Measurements from ENCODE around the gene ABLIM1.

The ABLIM1 gene

DNA sequence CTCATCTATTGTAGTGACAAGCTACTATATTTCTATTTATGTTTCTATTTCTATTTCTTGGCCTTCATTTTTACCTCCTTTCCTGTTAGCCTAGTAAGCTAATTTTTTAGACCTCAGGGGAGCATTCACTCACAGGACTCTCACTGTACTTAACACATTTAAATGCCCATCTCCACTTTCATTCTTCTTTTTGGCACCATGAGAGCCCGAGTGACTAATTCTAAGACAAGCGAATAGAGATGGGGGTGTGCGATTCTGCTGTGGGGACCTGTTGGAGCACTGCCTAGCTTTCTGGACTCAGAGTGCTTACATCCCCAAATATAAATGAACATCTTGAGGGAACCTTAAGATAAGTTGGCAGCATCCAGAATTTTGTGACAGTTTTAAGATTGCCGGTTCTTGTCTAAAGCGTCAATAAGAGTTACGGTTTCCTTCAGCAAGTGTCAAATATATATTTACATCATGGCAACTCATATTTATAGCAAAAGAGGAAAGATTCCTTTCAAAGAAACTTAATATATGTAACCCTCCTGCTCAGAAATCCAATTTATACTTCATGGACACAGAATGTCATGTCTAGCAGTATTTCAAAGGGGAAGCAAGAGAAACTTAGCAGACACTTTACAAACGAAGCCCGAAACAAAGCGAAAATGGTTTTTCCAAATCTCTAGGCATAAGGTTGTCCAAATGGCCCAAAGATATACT is 199.7 kb downstream of the ABLIM1 start:
- DNase-seq (ENCODE audit: low spot score): no peak

GRCh38 chr10:114453576-114453975 is 204.5 kb downstream of the ABLIM1 start:
- no peak for DNase-seq (ENCODE audit: low spot score)

- no peak for DNase-seq (ENCODE audit: low spot score)
Measured at GRCh38 chr10:114448897-114449296, 209.2 kb downstream of the ABLIM1 start.

GRCh38 chr10:114445332-114445731 is 212.7 kb downstream of the ABLIM1 start:
- DNase-seq (ENCODE audit: low spot score): no peak

DNA sequence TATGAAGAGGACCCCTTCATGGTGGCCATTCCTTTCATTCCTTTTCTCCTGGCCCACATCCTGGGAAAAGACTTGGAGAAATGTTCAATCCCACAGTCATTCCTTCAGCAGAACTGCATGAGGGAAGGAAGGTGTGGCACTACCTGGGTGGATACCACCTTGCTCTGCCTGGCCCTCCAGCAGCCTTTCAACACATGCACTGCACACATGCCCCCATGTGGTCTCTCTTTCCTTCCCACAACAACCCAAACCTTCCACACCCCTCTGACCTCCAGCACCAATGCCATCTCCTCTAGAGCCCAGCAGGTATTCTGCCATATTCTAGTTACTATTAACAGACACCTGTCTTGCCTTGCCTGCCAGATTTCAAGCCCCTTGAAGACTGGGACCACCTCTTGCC is 213.3 kb downstream of the ABLIM1 start:
- no peak for DNase-seq (ENCODE audit: low spot score)

DNA sequence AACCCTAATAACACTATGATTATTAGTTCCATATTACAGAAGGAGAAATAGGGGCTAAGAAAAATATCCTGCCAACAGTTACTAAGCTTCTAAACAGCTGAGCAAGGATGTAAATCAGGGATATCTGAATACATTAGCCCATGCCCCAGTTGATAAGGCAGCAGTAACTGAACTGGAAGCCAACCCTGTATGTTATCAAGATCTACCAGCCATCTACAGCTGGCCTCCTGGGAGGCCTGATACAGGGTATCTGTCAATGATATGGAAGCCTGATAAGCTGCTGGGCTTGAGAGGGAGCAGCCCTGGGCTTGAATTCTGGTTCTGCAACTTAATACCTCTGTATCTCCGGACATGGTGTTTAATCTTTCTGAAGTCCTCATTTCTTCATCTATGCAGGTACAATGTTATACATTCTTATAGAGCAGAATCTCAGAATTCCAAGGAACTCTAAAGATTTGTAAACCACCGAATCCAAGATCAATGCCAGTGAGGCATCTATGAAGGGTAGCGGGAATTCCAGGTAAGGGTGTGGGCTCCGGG is 215.9 kb downstream of the ABLIM1 start:
- no peak for DNase-seq (ENCODE audit: low spot score)

GRCh38 chr10:114441107-114441506 is 217.0 kb downstream of the ABLIM1 start:
- no peak for DNase-seq (ENCODE audit: low spot score)

- peak; percentile 6 for DNase-seq (ENCODE audit: low spot score)
Measured at GRCh38 chr10:114437473-114438292, 220.4 kb downstream of the ABLIM1 start.

DNA sequence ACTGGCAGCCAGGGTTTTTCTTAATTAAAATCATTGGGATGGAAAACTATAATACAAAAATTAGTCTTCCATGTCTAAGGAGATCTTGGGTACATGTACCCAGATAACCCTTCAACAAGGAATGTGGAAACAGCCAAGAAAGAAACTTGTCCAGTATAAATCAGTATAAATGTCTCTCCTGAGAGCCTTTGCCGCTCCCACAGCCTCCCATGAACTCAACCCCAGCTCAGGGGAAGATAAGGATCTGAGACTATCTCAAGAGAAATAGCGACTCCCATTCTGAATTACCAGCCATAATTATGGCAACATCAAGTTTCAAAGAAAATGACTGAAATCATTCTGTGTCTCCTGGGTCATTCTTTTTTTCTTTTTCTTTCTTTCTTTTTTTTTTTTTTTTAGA is 221.1 kb downstream of the ABLIM1 start:
- DNase-seq (ENCODE audit: low spot score): no peak

- DNase-seq (ENCODE audit: low spot score): no peak
Measured at GRCh38 chr10:114432566-114433093, 225.4 kb downstream of the ABLIM1 start.

DNA sequence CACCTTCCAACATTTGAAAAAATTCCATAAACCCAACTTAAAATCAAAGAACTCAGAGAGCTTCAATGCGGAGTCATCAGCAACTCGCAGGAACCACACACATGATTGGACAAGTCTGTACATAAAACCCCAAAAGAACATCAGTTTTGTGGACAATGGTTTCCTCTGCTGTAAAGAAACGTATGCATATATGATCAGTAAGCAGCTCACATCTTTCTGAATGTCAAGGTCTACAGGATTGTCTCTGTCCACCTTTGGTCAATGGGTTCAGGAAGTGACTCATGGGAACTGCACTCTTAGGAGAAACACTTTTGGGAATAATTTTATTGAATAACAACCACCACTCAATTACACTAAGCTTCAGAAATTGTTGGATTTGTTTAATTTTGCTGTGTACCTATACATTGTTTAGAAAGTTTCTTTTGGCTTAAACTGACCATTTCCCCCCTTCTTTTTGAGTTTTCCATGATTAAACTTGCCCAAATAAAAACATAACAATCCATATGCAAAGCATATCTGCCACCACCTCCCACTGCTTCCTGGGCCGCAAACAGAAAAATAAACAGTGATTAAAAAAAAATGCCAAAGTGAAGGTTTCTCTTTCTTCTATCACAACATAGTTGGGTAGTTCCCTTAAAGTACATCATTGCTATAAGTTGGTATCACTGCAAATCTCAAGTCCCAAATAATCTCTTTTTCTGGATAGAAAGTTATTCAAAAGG is 226.5 kb downstream of the ABLIM1 start:
- DNase-seq (ENCODE audit: low spot score): no peak

- DNase-seq (ENCODE audit: low spot score): no peak
Measured at GRCh38 chr10:114430688-114431413, 227.2 kb downstream of the ABLIM1 start.

DNA sequence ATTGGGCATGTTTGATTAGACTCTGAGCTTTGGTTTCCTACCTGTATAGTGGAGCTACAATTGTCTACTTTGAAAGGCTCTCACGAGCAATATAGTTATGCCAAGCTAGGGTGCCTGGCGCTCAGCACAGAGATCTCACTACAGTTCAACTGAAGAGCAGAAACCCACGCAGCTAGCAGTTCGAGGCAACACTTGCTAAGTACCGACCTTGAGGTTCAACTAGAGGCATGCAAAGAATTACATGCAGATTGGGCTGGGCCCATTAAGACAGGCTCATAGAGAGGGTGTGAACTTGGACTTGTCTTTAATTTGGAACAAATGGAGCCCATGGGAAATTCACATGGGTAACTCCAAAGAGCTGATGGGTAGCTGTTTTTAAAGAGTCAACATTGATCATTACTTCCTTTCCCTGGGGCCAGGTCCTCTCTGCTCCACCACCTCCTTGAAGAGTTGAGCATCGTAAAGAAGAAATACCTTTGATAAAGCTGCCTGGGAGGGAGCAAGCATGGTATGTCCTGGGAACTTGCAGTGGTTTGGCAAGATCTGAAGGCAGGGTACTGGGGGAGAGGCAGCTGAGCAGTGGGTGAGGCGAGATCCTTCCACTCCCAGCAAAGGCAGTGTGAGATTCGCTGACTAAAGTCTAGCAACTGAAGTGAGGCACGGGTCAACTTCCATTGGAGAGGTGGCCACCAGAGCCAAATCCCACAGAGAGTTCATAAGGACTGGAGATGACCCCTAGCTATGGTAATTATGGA is 228.3 kb downstream of the ABLIM1 start:
- DNase-seq (ENCODE audit: low spot score): no peak

GRCh38 chr10:114427124-114427852 is 230.8 kb downstream of the ABLIM1 start:
- DNase-seq (ENCODE audit: low spot score): no peak

- no peak for DNase-seq (ENCODE audit: low spot score)
Measured at GRCh38 chr10:114426476-114426875, 231.6 kb downstream of the ABLIM1 start.

GRCh38 chr10:114420811-114421485 is 237.1 kb downstream of the ABLIM1 start:
- no peak for DNase-seq (ENCODE audit: low spot score)

DNA sequence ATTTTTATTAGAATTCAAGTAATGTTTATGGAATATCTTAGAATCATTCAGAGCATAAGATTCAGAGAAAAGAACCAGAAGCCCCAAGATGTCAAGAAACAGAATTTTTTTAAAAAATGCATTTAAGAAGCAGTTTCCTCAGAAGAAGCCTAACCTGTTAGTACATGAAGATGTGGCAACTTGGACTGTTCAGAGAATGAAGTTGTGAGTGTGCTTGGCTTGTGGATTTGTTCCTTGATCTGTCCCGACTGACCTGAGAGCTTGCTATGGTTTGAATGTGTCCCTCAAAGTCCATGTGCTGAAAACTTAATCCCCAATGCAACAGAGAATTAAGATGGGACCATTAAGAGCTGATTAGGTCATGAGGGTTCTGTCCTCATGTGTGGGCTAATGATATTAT is 240.0 kb downstream of the ABLIM1 start:
- no peak for DNase-seq (ENCODE audit: low spot score)

DNA sequence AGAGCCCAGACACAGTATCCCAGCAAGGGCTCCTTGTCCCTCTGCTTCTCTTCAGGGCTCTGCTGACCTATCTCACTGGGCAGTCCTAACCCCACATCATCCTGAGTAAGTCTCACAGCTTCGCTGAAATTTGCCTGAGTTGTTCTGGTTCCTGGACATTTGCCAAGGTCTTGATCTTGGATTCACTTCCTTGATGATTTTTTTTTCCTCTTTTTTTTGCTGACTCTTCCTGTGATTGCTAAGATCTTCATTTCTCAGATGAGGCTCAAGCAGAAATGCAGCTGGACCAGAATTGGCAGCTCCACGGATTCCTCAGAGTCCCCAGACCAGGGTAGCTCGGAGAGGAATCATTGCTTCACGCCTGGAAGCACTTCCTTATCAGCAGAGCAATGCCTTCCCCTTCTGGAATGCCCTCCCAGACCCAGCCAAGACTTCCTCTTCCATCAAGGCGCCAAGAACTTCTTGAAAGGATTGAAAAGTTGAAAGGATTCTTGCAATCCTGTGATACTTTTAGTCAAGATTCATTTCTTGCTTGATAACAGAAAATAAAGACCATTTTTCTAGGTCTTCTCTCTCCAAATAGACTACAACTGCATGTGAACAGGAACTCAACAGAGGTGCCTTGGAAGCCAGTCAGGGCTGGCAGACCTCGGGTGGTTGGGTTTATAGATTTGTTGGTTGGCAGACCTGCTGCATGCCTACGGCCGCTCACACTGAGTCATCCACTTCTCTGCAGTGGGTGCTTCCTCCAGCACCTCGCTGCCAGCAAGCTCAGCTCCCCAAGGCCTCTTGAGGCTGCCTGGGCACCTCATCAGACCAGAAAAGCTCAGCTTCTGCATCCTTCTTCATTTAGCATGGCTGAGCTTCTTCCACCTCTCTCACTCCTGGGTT is 244.9 kb downstream of the ABLIM1 start:
- DNase-seq (ENCODE audit: low spot score): peak; percentile 36
